OCI-LY7 (cell line): Measurements from ENCODE around the gene TMEM72.
A peak's percentile ranks its signal among the peaks of the same experiment; 100 is the strongest.

Experiments used
- EZH2phosphoT487 ChIP-seq: fragments of 200-600 bp; sonication (generic); IDR thresholded peaks from 2 replicates; pipeline ENCODE4 v1.6.1; 2018; ENCODE audit warnings: low read depth, borderline replicate concordance, mild to moderate bottlenecking, mixed run types, antibody characterized with exemption, low read length, moderate library complexity, mixed read lengths
- TF ChIP-seq, protein P1 (sequence below): fragments of 200-600 bp; sonication (generic); conservative IDR thresholded peaks from 2 replicates; pipeline ENCODE4 v1.5.1; 2014; ENCODE audit warnings: mild to moderate bottlenecking, antibody characterized with exemption, low read length, moderate library complexity, mixed read lengths

DNA sequence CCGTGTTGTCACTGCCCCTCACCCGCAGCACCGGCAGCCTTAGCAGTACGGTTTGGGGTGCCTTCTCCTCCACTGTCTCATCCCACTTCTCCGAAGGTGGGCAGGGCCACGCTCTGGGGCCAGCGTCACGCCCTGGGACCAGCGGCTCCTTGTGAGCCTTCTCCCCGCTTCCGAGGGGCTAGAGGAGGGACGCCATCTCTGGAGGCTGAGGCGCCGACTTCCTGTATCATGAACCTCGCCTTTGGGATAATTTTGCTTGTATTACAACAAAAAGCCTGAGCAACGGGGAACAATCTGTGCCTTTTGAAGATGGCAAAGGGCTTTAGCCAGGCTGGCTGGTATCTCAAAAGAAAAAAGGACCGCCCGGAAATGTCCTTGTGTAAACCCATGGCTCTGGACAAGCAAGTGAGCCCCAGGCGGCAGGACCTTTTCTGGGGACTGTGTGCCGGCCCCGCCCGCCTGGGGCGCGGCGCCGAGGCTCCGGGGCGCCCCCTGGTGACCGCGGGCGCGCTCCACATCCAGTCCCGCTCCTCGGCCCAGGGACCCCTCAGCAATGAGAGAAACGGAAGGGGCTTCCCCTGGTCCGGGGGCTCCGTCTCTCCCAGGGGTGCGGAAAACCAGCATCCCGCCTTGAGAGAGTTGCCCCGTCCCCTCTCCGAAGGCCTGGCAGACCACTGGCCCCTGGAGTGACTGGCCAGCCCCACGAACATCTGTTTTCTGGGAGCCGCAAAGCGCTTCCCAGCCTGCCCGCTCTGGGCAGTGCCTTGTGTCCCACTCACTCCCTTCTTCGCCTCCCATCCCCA is 63.7 kb downstream of the TMEM72 start:
- TF ChIP-seq, protein P1, sequence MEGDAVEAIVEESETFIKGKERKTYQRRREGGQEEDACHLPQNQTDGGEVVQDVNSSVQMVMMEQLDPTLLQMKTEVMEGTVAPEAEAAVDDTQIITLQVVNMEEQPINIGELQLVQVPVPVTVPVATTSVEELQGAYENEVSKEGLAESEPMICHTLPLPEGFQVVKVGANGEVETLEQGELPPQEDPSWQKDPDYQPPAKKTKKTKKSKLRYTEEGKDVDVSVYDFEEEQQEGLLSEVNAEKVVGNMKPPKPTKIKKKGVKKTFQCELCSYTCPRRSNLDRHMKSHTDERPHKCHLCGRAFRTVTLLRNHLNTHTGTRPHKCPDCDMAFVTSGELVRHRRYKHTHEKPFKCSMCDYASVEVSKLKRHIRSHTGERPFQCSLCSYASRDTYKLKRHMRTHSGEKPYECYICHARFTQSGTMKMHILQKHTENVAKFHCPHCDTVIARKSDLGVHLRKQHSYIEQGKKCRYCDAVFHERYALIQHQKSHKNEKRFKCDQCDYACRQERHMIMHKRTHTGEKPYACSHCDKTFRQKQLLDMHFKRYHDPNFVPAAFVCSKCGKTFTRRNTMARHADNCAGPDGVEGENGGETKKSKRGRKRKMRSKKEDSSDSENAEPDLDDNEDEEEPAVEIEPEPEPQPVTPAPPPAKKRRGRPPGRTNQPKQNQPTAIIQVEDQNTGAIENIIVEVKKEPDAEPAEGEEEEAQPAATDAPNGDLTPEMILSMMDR, result peak; percentile 92
- no peak for TF ChIP-seq EZH2phosphoT487
